HCT116 (cell line): ENCODE measurements around the gene GDPD5.

ENCODE experiments used
- CTCF ChIP-seq, 3 experiments: fragments of 200-600 bp in 1 of 3; sonication (generic) in 1 of 3; IDR thresholded peaks in 2 of 3; conservative IDR thresholded peaks in 1 of 3; 2 replicates each; pipeline ENCODE4 v1.5.1; 2012 to 2017; ENCODE audit warnings: low read depth in 2 of 3, low read length in 2 of 3, antibody characterized with exemption in 1 of 3, borderline replicate concordance in 1 of 3, control low read depth in 1 of 3, mild to moderate bottlenecking in 1 of 3, mixed read lengths in 1 of 3, mixed run types in 1 of 3, moderate library complexity in 1 of 3; ENCODE audit not compliant: insufficient read depth in 1 of 3
- JUND ChIP-seq: IDR thresholded peaks from 2 replicates; pipeline ENCODE4 v1.6.1; 2012
- POLR2A ChIP-seq: IDR thresholded peaks from 2 replicates; pipeline ENCODE4 v1.7.0; 2011; ENCODE audit warnings: borderline replicate concordance; ENCODE audit not compliant: insufficient read depth, insufficient read length; ENCODE audit errors: extremely low read depth
- POLR2AphosphoS5 ChIP-seq: IDR thresholded peaks from 2 replicates; pipeline ENCODE4 v1.6.1; 2011; ENCODE audit warnings: mild to moderate bottlenecking, low read depth, low read length, moderate library complexity
- YY1 ChIP-seq: IDR thresholded peaks from 2 replicates; pipeline ENCODE4 v1.6.1; 2011; ENCODE audit warnings: low read length, low read depth, moderate library complexity, mild to moderate bottlenecking; ENCODE audit not compliant: insufficient replicate concordance; ENCODE audit errors: extremely low read depth
- ZBTB33 ChIP-seq: IDR thresholded peaks from 2 replicates; pipeline ENCODE4 v1.6.1; 2011; ENCODE audit warnings: mild to moderate bottlenecking, low read length, moderate library complexity; ENCODE audit not compliant: insufficient replicate concordance; ENCODE audit errors: extremely low read depth

- TF ChIP-seq CTCF (IDR thresholded peaks at IDR 0.05 in 2 of 3, conservative IDR thresholded peaks at IDR 0.05 in 1 of 3; ENCODE audit: borderline replicate concordance in 1 of 3, insufficient read depth in 1 of 3, low read depth in 2 of 3, low read length in 2 of 3) (no peak), YY1 (no peak), POLR2A (no peak), ZBTB33 (no peak), JUND (no peak), POLR2AphosphoS5 (no peak)
Measured at GRCh38 chr11:75471176-75471973, 54.4 kb downstream of the GDPD5 start.
